ENCODE data around the gene DLG2.
"Not testable (repeated sequence)": the region's sequence is repeated elsewhere in the genome, so short reads cannot be mapped to it uniquely, and the experiment has no call there.

The DLG2 gene

DNA sequence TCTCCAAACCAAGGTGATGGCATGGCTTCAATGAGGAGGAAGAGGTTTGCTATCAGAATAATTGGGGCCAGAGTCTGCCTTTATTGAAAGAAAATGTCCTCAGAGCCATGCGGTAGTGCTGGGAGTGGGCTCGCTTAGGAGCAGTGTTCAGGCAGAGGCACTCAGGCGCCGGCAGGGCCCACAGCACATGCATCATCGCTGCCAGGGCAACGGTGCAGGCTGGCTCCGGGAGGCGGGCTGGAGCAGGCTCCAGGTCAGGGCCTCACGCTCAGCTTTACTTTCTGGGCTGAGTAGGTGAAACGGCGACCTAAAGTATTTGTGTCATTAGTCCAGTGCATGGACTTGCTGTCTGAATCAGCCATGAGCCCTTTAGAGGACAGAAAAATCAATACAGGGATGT lies 2171.1 kb downstream of the DLG2 start:
- no peak for DNase-seq

DNA sequence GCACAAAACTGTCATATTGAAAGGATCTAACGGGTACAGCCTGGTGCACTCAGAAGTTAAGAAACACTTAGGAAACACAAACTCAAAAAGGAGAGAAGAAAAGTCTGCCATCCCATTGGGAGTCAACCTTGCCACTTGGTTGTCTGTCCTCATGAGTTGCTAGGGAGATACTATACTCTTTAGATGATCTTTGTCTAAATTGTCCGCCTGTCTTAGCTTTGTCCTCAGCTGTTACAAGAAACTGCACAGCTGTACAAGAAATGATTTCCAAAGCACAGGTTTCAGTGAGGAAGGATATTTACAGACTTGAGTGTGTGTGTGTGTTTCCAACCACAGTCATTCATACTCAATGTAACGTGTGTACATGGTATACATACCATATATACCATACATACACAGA lies 2171.8 kb downstream of the DLG2 start:
- DNase-seq = no peak

DNA sequence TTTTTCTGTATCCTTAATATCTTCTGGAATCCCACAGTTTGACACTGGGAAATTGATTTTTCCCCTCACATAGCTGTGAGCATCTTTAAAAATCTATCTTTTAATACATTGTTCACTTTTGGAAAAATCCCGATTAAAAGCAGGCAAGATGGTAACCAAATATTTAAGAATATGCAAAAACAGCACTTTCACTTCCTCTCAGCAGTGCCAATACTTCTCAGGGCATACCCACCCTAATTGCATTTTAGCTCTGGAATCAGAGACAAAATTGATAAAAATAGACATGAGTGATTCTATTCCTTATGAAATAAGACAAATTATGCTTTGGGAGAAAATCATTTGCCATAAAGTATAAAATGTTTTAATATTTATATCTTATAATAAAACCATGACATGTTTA lies 2172.5 kb downstream of the DLG2 start:
- no peak for DNase-seq

DNA sequence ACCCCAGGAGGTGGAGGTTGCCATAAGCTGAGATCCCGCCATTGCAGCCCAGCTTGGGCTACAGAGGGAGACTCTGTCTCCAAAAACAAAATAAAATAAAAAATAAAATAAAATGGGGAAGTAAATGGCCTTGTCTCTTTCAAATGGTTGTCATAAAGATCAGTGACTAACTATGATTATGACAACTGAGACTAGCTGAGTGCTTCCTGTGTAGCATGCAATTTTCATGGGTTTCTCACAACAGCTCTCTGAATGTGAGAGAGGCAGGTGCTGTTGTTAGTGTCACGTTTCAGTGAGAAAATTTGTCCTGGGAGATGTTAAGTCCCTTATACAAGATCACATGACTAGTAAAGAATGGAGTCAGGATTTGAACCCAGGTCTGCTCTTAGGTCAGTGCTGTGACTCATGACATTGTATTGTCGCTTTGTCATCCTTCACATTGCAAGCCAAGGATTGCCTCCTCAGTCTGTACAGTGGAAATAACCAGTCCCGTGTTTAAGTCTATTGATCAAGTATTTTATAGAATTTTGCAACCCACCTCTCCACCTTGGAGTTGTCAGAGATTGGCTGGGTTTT lies 2177.7 kb downstream of the DLG2 start:
- DNase-seq = no peak

DNA sequence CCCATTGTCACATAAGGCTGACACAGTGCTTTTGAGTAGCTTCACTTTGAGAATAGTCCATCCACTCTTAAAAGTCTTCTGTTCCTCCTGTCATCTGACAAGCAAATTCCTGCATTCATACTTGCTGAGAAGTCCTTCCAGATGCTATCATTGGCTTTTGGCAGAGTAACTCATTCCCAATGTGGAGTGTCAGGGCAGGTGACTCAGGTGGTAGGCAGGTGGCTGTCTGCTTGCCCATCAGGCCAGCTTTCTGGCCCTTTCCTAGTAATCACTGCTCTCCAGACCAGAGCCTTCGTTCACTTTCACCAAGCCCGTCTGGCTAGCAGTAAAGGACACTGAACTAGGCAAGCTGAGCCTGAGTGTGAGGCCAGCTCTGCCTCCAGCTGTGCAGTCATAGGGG lies 2178.5 kb downstream of the DLG2 start:
- no peak for DNase-seq

DNA sequence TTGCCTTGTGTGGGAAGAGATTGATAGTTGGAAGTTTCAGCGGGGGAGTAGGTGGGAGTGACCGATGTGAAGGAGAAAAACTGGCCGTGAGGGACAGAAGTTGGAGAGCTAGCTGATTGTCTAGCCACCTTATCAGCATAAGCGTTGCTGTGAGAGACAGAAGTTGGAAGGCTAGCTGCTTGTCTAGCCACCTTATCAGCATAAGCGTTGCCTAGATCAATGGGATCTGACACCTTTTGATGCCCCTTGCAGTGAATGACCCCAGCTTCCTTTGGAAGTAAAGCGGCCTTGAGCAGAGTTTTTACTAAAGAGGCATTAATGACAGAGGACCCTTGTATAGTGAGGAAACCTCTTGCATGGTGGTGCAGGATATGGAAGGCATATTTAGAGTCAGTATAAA lies 2183.3 kb downstream of the DLG2 start:
- not testable (repeated sequence) for DNase-seq

DNA sequence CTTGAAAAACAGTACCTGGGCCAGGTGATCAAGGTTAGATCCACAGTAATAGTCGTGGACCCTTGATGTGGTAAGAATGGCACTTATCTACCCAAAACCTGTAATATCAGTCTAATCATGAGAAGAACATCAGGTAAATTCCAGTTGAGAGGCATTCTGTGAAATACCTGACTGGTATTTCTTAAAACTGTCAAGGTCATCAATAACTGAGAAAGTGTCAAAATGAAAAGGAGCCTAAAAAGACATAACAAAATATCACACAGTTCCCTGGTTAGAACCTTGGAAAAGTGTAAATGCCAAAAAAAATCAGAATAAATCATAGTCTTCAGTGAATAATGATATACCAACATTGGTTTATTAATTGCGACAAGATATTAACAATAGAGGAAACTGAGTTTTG lies 2185.5 kb downstream of the DLG2 start:
- no peak for DNase-seq

DNA sequence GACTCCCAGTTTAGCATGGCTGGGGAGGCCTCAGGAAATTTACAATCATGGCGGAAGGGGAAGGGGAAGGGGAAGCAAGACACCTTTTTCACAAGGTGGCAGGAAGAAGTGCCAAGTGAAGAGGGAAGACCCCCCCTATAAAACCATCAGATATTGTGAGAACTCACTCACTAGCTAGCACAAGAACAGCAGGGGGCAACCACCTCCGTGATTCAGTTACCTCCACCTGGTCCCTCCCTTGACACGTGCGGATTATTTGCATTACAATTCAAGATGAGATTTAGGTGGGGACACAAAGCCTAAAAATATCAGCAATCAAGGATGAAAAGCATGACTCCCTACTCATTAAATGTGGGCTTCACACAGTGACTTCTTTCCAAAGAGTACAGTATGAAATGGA lies 2186.0 kb downstream of the DLG2 start:
- no peak for DNase-seq

DNA sequence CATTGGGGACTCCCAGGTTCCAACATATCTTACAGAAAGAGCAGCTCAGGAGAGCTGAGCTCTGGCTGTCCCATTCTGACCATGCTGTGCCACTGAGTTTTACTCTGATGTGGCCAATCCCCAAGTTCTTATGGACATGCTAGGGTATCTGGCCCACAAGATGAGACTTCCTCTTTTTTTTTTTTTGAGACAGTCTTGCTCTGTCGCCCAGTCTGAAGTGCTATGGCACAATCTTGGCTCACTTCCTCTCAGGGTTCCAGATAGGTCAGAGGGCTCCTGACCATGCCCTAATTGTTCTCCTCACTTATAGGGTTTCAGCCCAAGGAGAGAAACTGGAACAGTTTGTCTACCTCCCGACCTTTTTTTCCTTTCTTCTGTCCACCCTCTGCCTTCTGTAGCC lies 2188.7 kb downstream of the DLG2 start:
- no peak for DNase-seq

DNA sequence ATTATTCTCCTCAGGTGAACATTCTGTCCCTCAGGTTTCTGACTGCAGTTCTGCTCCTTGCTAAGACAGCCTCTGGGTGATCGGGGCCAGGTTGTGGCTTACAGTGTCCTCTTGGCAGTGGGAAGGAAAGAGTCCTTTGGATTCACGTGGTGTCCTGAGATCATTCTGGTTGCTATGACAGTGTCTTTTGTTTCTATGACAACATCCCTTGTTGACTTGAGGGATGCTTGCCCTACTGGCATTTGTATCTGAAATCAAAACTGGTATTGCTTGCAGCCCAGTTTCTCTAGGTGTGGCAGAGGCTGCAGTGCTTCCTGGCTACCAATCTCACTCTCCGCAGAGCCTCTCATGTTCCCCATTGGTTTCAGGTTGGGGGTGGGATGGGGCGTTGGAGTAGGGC lies 2189.2 kb downstream of the DLG2 start:
- DNase-seq = no peak

DNA sequence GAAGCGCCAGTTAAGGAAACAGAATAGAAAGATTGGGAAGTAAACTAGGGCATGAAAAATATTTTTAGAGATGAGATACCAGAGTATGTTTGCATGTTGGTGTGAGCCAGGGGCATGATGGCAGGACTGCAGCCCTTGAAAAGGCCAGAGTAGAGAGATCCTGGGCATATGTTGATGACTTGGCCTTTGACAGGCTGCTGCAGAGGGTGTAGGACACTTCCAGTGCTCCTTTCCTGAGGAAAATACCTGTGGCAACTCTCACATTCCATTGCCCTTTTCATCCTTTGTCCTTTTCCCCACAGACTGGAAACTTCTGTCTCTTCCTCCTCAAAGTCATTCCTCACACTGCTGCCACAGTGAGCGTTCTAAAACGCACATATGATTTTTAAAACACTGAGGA lies 2190.3 kb downstream of the DLG2 start:
- DNase-seq = no peak

DNA sequence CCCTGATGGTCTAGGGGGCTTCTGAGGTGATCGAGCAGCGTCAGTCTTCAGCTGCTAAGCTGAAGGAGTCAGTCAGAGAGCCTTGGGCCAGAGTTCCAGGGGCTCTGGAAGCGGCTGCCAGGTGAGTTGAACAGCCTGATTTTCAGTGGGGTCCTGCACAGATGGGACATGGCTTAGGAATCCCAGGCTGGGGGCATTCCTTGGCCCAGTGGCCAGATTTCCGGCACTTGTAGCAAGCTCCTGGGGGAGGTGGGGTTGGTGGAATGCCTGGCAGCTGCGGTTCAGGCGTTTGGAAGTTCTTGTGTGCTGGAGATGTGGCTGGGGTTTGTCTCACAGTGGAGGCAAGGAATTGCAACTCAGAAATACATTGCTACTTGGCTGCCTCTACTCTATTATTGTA lies 2192.3 kb downstream of the DLG2 start:
- not testable (repeated sequence) for DNase-seq

DNA sequence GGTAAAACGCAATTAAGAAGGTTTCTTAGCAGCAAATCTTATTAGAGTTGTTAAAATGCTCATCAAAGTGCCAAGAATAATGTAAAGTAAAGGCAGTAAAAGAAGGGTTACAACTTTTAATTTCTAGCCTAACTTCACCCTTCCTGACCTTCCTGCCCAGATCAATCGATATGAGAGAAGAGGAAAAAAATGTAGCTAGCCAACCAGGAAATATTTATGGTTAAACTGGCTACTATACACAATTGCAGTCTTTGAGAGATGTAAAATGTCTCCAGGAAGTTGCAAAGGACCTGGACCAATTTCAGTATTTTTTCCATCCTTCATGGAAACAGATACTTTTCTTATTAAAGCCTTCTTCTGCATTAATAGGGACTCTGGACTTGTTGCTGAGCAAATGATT lies 2199.2 kb downstream of the DLG2 start:
- no peak for DNase-seq

DNA sequence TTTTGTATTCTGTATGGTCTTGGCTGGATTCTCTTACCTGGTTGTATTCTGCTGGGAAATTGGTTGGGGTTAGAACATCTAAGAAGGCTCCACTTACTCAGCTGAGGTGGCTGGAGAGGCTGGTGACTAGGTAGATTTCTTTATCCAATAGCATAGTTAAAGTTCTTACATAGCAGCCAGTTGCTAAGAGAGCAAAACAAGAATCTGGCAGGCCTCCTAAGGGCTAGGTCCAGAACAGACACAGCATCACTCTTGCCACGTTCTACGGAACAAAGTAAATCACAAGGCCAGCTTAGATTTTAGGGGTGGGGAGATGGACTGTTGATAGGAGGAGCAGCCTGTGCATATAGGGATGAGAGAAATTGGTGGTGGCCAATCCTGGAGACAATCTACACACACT lies 2199.6 kb downstream of the DLG2 start:
- DNase-seq = no peak

DNA sequence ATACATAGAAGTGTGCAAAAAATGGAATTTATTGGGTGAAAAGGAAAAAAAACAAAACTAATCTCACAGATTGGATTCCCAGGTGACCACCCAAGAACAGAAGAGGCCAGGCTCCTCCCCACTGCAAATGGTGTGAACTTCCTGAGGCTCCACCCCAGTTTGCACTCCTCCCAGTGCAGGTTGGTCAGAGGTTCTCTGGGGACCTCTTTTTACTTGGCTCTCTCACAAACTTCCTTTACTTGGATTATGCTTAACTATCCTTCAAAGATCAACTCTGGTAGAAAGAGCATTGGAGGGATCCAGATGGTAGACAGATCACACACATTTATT lies 2202.0 kb downstream of the DLG2 start:
- DNase-seq = no peak

DNA sequence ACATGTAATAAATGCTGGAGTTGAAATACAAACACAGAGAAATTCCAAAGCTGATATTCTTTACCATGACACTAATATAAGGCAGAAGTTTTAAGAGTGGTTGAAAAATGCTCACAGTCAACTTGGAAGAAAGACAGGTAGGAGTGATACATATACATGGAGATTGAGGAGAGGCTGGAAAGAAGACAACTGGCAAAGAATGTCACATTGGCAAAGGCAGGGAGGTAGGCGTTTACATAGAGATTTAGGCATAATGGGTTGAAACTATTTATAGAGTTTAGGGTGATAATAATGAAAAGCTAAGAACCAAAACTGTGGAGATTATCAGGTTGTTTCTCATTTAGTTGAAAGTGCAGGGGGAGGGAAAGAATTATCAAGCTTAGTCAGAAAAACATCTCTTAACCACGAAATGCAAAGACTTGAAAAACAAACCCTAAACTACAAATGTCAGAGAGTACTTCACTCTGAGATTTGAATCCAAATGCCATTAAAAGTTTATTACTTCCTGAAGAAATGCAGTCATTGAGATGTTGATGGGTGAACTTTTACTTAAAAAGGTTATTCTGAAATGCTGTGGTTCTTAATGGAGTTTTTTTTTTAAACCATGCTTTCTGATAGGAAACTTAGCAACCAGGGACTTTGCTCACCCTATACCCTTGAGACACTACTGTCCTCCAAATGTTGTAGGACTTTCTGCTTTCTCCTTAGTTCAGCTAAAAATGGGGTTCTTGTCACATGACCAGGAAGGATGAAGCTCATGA lies 2202.6 kb downstream of the DLG2 start:
- DNase-seq = no peak

DNA sequence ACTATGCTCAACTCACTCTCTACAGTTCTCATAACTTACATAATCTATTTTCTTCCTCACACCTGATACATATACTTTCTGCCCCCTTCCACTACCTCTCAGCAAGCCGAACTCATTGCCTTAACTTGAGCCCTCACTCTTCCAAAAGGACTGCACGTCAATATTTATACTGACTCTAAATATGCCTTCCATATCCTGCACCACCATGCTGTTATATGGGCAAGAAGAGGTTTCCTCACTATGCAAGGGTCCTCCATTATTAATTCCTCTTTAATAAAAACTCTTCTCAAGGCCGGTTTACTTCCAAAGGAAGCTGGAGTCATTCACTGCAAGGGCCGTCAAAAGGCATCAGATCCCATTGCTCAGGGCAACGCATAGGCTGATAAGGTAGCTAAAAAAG lies 2204.5 kb downstream of the DLG2 start:
- not testable (repeated sequence) for DNase-seq

DNA sequence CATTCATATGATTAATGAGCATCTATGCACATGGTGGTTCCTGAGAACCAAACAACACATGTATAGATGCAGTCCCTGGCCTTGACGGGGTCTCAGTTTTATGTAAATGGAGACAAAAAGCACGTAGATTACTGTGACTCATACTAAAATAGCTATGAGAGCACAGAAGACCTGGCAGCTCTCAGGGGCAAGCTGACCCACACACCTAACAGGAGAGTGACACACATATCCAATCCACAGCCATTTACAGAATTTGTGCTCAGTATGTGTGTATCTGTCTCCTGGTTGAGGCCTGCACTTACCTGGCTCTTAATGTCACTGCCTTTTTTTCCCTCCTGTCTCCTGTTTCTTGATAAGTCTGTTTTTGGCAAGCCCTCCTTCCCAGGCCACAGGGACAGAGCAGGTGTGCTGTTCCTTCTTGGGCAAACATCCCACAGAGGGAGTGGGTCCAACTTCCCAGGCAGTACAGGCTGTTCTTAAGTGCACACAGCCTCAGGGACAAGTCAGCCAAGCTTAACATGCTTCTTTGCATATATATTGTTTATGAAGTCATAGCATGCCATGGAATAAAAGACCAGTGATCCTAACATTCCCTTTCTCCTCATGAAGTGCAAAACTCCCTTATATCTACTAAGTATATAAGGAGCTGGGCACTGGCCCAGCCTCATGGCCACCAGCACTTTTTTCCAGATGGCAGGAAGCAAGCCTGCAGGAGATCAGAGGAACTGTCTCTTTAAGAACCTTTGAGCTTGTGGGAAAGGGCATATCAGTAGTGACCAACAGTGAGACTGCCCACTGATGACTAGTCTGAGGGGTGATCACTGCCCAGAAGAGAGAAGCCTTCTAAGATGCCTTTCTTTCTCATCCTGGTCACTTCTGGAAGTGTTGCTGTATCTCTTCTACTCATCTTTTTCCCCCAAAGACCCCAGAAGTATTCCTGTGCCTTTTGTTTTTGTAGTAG lies 2216.3 kb downstream of the DLG2 start:
- DNase-seq = no peak

DNA sequence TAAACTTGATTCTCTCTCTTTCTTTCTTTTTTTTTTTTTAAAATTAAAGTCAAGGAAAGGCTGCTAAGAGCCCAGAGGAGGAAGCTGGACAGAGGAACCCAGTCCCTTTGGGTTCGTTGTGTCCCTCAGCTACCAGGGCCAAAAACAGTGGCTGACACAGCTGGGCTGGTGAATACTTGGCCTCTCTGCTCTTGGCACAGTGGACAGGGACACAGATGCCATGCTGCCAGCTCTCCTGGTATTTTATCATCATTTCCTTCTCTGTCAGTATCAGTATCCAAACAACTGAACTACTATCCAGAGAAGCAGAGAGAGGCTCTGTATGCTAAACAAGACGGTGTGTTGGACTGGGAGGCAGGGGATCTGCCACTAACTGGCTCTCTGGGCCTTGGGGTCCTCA lies 2217.3 kb downstream of the DLG2 start:
- DNase-seq = no peak

DNA sequence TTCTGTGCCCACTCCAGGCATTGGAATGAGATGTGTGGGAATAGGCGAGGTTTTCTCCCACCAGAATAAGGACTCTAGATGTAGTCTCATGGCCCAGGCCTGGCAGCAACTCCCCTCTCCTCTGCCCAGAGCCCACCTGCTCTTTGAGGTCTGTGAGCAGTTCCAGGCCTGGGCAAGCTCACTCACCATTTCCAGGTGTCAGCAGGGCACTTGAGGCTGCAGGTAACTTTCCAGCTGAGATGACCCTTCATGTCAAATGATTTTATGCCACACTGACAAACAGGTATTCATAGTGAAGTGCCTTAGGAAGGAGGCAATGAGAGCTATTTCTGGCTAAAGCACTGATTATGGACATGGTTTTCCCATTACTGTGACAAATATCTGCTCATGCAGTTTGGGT lies 2217.7 kb downstream of the DLG2 start:
- no peak for DNase-seq

DNA sequence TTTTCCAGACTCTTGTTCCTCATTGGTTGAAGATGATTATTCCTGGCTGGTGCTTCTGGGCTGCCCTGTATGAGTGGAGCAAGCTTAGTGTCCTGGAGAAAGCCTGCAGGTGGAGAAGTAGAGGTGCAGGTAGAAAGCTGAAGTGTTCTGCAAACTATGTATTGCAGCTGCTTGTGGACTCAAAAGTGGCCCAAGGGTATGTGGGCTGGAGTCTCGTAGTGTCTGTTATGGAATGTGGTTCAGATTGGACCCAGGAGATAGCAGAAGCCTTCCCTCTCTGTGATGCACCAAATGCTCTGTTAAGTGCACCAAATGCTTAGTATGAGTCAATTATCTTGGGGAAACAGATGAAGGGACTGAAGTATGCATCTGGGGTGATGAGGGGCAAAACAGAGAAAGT lies 2218.2 kb downstream of the DLG2 start:
- no peak for DNase-seq
